Bronchial epithelial cell (primary cell): ENCODE results near the gene CACNB2. TPM values are rescaled to one million over a fixed set of nuclear protein-coding genes. Genes with fewer than 3 reads are reported as not detected.
A peak's percentile ranks its signal among the peaks of the same experiment; 100 is the strongest.

ENCODE experiments used
- DNase-seq: peaks from one replicate; pipeline ENCODE4 v3.0.0-alpha.2; 2010; ENCODE audit warnings: low read depth
- FAIRE-seq: peaks from 2 replicates; lab custom pipeline; 2011; peaks lifted over from hg19 to GRCh38; lab: Jason Lieb, UNC
- H3K27me3 ChIP-seq: 2 replicates; pipeline ENCODE4 v1.5.1; 2011; ENCODE audit warnings: low read length; ENCODE audit not compliant: control insufficient read depth, insufficient read depth
- H3K36me3 ChIP-seq: 2 replicates; pipeline ENCODE4 v1.5.1; 2011; ENCODE audit warnings: low read length; ENCODE audit not compliant: control insufficient read depth, insufficient read depth
- H3K4me3 ChIP-seq: 2 replicates; pipeline ENCODE4 v1.5.1; 2011; ENCODE audit warnings: mild to moderate bottlenecking, low read depth, low read length, control low read depth
- CTCF ChIP-seq: IDR thresholded peaks from 2 replicates; pipeline ENCODE4 v1.5.1; 2011; ENCODE audit warnings: mild to moderate bottlenecking, moderate library complexity, low read length, control low read depth, inconsistent platforms; ENCODE audit not compliant: insufficient read depth, severe bottlenecking
- total RNA-seq: library from RNA; depleted of rRNA; stranded (reverse); fragments of >200 nt; gene quantifications from 2 replicates; pipeline ENCODE4 v1.2.1, GENCODE V29; 2014

The CACNB2 gene
- total RNA-seq, 1 donor from 2014 or later, result not detected

GRCh38 chr10:18238870-18239485 lies 98.8 kb downstream of the CACNB2 start:
- Histone ChIP-seq H3K27me3 (no peaks in the 10 kb centered on the region), H3K36me3 (no peaks in the 10 kb centered on the region), H3K4me3 (no peak overlapping the region)
- FAIRE-seq (no peak), DNase-seq (peak; percentile 39)
- peak; percentile 53 for TF ChIP-seq CTCF

- Histone ChIP-seq H3K36me3 (no peaks in the 10 kb centered on the region), H3K4me3 (no peak overlapping the region), H3K27me3 (no peaks in the 10 kb centered on the region)
- no peak for FAIRE-seq
- TF ChIP-seq CTCF, result no peak
- DNase-seq, result no peak
These were observed 100.1 kb downstream of the CACNB2 start for GRCh38 chr10:18240185-18240882.

- FAIRE-seq (no peak), DNase-seq (no peak)
- H3K4me3 ChIP-seq, result no peak overlapping the region
- H3K36me3 ChIP-seq, result no peaks in the 10 kb centered on the region
- no peaks in the 10 kb centered on the region for H3K27me3 ChIP-seq
- TF ChIP-seq CTCF, result no peak
These were observed 106.7 kb downstream of the CACNB2 start for GRCh38 chr10:18246967-18247366.

- Histone ChIP-seq H3K4me3 (no peak overlapping the region), H3K27me3 (no peaks in the 10 kb centered on the region), H3K36me3 (no peaks in the 10 kb centered on the region)
- DNase-seq (no peak), FAIRE-seq (no peak)
- TF ChIP-seq CTCF, result no peak
These were observed 111.9 kb downstream of the CACNB2 start for GRCh38 chr10:18252086-18252485.

- H3K4me3 ChIP-seq, result no peak overlapping the region
- no peaks in the 10 kb centered on the region for H3K27me3 ChIP-seq
- TF ChIP-seq CTCF, result no peak
- H3K36me3 ChIP-seq, result no peaks in the 10 kb centered on the region
- DNase-seq (no peak), FAIRE-seq (no peak)
These were observed 113.9 kb downstream of the CACNB2 start for GRCh38 chr10:18254086-18254485.
